Ascending aorta (tissue), 2 donors: ENCODE measurements around the gene EHBP1L1. TPM values are rescaled to one million over a fixed set of nuclear protein-coding genes. Genes with fewer than 3 reads are reported as not detected.

Experiments
- DNase-seq, 2 donors: peaks; one replicate each; pipeline ENCODE4 v3.0.0-alpha.2; 2019; ENCODE audit warnings: low spot score in 2 of 2
- H3K27ac ChIP-seq, 2 donors: fragments of 200-600 bp; sonication (generic); one replicate each; pipeline ENCODE4 v1.5.1; 2016 to 2017; ENCODE audit warnings: mild to moderate bottlenecking in 1 of 2
- H3K27me3 ChIP-seq: fragments of 200-600 bp; sonication (generic); one replicate; pipeline ENCODE4 v1.5.1; 2017
- H3K36me3 ChIP-seq, 2 donors: fragments of 200-600 bp; sonication (generic); one replicate each; pipeline ENCODE4 v1.5.1; 2016
- H3K4me1 ChIP-seq, 2 donors: fragments of 200-600 bp; sonication (generic); one replicate each; pipeline ENCODE4 v1.5.1; 2016 to 2017; ENCODE audit warnings: mild to moderate bottlenecking in 1 of 2
- H3K4me3 ChIP-seq, 2 donors: fragments of 200-600 bp; sonication (generic); one replicate each; pipeline ENCODE4 v1.5.1; 2016 to 2017; ENCODE audit warnings: mild to moderate bottlenecking in 1 of 2
- H3K9me3 ChIP-seq, 2 donors: fragments of 200-600 bp; sonication (generic); one replicate each; pipeline ENCODE4 v1.5.1; 2016
- intact Hi-C: fragments of 100-400 bp; cut with DNase I; formaldehyde crosslinking; loops from one replicate; pipeline ENCODE4 v1.15.1; 2023
- total RNA-seq: library from RNA; depleted of rRNA; stranded (reverse); fragments of >200 nt; gene quantifications from one replicate; pipeline ENCODE4 v1.1.0, GENCODE V29; 2016
- TF ChIP-seq, protein P1 (sequence below), 3 experiments: fragments of 200-600 bp in 2 of 3; fragments of 450-650 bp in 1 of 3; sonication (generic) in 2 of 3; IDR thresholded peaks; one replicate each; pipeline ENCODE4 v1.5.1; 2016 to 2019; ENCODE audit warnings: antibody characterized with exemption in 3 of 3, mild to moderate bottlenecking in 1 of 3, moderate library complexity in 1 of 3

The EHBP1L1 gene
- total RNA-seq, 1 donor from 2014 or later: 418 TPM

DNA sequence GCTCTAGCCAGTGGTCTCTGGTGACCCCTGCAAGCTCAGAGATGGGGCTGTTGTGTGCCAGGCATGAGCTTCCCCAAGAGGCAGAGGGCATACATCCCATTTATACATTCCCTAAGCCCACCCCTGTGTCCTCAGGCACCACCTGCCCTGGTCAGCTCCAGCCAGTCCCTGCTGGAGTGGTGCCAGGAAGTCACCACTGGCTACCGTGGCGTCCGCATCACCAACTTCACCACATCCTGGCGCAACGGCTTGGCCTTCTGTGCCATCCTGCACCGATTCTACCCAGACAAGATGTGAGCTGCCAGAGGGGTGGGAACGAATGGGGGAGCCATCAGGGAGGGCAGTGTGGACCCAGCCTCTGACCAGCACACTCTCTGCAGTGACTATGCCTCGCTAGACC, 8.3 kb downstream of the EHBP1L1 start:
- Histone ChIP-seq H3K36me3 (peaks cover 70 to 81% of the 10 kb centered on the region in 2 donors), H3K27me3 (no peaks in the 10 kb centered on the region), H3K4me1 (peaks cover 22 to 30% of the 10 kb centered on the region in 2 donors), H3K4me3 (no peak overlapping the region), H3K9me3 (no peaks in the 10 kb centered on the region), H3K27ac (peak overlapping the region; percentile 3 to 42)
- DNase-seq: no peak
- TF ChIP-seq, protein P1, sequence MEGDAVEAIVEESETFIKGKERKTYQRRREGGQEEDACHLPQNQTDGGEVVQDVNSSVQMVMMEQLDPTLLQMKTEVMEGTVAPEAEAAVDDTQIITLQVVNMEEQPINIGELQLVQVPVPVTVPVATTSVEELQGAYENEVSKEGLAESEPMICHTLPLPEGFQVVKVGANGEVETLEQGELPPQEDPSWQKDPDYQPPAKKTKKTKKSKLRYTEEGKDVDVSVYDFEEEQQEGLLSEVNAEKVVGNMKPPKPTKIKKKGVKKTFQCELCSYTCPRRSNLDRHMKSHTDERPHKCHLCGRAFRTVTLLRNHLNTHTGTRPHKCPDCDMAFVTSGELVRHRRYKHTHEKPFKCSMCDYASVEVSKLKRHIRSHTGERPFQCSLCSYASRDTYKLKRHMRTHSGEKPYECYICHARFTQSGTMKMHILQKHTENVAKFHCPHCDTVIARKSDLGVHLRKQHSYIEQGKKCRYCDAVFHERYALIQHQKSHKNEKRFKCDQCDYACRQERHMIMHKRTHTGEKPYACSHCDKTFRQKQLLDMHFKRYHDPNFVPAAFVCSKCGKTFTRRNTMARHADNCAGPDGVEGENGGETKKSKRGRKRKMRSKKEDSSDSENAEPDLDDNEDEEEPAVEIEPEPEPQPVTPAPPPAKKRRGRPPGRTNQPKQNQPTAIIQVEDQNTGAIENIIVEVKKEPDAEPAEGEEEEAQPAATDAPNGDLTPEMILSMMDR (IDR thresholded peaks at IDR 0.05): no peak
- intact Hi-C loops: no loop called here

DNA sequence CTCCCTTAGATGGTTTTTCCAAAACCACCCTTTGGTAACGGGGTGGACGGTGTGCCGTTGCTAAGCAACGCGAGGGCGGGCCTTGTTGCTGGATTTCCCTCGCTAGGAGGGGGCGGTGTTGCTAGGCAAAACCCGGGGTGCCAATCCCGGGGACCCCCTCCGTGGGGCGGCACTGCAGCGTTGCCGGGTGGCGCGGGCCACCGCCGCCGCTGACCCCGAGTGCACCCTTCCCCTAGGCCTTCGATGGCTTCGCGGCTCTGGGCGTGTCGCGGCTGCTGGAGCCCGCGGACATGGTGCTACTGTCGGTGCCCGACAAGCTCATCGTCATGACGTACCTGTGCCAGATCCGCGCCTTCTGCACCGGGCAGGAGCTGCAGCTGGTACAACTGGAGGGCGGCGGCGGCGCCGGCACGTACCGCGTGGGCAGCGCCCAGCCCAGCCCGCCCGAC, 8.9 kb downstream of the EHBP1L1 start:
- DNase-seq: no peak
- intact Hi-C loops: no loop called here
- no peak overlapping the region for H3K27ac ChIP-seq
- peaks cover 69 to 80% of the 10 kb centered on the region in 2 donors for H3K36me3 ChIP-seq
- peaks cover 22 to 30% of the 10 kb centered on the region in 2 donors for H3K4me1 ChIP-seq
- no peak overlapping the region for H3K4me3 ChIP-seq
- no peaks in the 10 kb centered on the region for H3K27me3 ChIP-seq
- TF ChIP-seq, protein P1 (IDR thresholded peaks at IDR 0.05): no peak
- no peaks in the 10 kb centered on the region for H3K9me3 ChIP-seq

DNA sequence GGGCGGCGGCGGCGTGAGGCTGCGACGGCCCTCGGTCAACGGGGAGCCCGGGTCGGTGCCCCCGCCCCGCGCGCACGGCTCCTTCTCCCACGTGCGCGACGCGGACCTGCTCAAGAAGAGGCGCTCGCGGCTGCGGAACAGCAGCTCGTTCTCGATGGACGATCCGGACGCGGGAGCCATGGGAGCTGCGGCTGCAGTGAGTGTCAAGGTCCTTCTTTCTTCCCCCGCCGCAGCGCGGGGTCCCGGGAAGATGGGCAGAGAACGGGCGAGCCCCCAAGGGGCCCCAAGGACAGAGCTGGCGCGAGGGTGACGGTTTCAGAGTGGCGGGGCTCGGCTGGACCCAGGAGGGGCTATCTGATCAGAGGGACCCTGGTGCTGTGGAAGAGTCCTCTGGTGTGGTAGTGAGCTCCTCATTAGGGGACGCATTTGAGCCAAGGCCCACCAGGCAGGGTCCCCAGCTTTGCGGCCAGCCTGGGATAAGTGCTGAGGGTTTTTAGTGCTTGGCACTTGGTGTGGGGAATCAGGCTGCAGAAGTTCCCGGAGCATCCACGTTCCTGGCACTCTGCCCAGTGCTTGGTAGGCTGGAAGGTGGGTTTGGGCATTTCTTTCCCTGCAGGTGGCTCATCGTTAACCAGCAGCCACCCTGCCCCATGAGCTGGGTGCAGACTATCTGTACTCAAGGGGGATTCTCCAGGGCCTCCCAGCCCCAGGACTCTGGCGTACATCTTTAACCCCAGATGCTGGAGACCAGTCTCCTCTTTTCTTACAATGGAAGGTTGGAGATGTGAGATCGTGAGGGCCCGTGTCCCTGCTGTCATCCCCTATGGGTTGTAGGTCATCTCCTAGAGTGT, 9.8 kb downstream of the EHBP1L1 start:
- Histone ChIP-seq H3K36me3 (peaks cover 69 to 80% of the 10 kb centered on the region in 2 donors), H3K27ac (peak overlapping the region; percentile 14 to 76), H3K4me1 (peaks cover 22 to 30% of the 10 kb centered on the region in 2 donors), H3K27me3 (no peaks in the 10 kb centered on the region), H3K9me3 (no peaks in the 10 kb centered on the region), H3K4me3 (no peak overlapping the region)
- DNase-seq: no peak
- intact Hi-C loops: no loop called here
- TF ChIP-seq, protein P1 (IDR thresholded peaks at IDR 0.05): no peak

DNA sequence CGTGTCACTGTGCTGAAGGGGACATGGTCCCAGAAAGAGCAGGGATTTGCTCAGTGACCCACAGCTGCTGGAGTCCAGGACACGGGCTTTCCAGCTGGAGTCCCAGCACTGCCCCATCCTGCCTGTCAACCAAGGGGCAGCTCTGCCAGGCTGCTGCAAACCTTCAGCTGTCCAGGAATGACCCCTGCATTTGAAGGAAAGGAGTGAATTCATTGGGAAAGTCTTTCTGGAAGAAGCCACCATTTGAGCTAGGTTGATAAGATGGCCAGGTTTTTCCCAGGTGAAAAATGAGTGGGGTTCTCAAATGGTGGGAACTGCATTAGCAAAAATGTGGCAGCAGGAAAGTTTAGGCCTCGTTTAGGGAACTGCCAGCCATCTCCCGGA, 10.4 kb downstream of the EHBP1L1 start:
- Histone ChIP-seq H3K4me1 (peaks cover 22 to 30% of the 10 kb centered on the region in 2 donors), H3K36me3 (peaks cover 69 to 80% of the 10 kb centered on the region in 2 donors), H3K27ac (peak overlapping the region; percentile 73 to 76), H3K9me3 (no peaks in the 10 kb centered on the region), H3K4me3 (no peak overlapping the region), H3K27me3 (no peaks in the 10 kb centered on the region)
- TF ChIP-seq, protein P1 (IDR thresholded peaks at IDR 0.05): no peak
- DNase-seq: no peak
- intact Hi-C loops: no loop called here

DNA sequence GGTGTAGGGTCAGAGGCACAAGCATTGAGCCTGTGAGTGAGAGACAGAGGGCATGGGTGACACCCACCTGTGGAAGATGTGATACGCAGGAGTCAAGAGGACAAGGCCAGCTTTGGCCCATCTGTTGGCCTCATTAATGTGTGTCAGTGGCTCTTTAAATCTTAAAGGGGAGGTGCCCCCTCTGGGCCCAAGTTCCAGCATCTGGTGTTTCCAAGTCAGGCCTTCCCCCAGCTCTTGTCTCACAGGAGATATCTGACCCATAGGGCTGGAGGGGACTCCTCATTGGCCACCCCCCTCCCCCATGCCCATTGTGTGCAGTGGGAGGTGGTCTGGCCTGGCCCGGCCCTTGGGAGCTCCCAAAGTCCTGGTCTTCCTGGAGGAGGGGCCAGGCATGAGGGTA, 10.8 kb downstream of the EHBP1L1 start:
- Histone ChIP-seq H3K27me3 (no peaks in the 10 kb centered on the region), H3K4me1 (peaks cover 22 to 30% of the 10 kb centered on the region in 2 donors), H3K4me3 (no peak overlapping the region), H3K27ac (peak overlapping the region; percentile 73 to 76), H3K36me3 (peaks cover 69 to 80% of the 10 kb centered on the region in 2 donors), H3K9me3 (no peaks in the 10 kb centered on the region)
- no peak for DNase-seq
- intact Hi-C loops: no loop called here
- TF ChIP-seq, protein P1 (IDR thresholded peaks at IDR 0.05): no peak
